Upper lobe of left lung (tissue), 6 donors: Measurements from ENCODE around the gene ANO6. TPM values are rescaled to one million over a fixed set of nuclear protein-coding genes. Genes with fewer than 3 reads are reported as not detected.
"Not testable (repeated sequence)": the region's sequence is repeated elsewhere in the genome, so short reads cannot be mapped to it uniquely, and the experiment has no call there.

Experiments
- ATAC-seq, 2 donors: fragments of 200-7000 bp; cut with Tn5 transposase; one replicate each; pipeline ENCODE4 v1.9.1; 2022; ENCODE audit warnings: mild to moderate bottlenecking in 2 of 2, moderate library complexity in 2 of 2; ENCODE audit not compliant: low FRiP score in 2 of 2
- DNase-seq, 2 donors: peaks; one replicate each; pipeline ENCODE4 v3.0.0-alpha.2; 2019 to 2020
- H3K27ac ChIP-seq, 4 donors: fragments of 200-600 bp; sonication (generic); one replicate each; pipeline ENCODE4 v1.5.1; 2016 to 2019
- H3K27me3 ChIP-seq, 4 donors: fragments of 200-600 bp; sonication (generic); one replicate each; pipeline ENCODE4 v1.5.1; 2017 to 2019
- H3K36me3 ChIP-seq, 4 donors: fragments of 200-600 bp; sonication (generic); one replicate each; pipeline ENCODE4 v1.5.1; 2016 to 2019
- H3K4me1 ChIP-seq, 4 donors: fragments of 200-600 bp; sonication (generic); one replicate each; pipeline ENCODE4 v1.5.1; 2018 to 2019
- H3K4me3 ChIP-seq, 4 donors: fragments of 200-600 bp; sonication (generic); one replicate each; pipeline ENCODE4 v1.5.1; 2017 to 2019; ENCODE audit warnings: mild to moderate bottlenecking in 2 of 4, moderate library complexity in 1 of 4
- H3K9me3 ChIP-seq, 4 donors: fragments of 200-600 bp; sonication (generic); one replicate each; pipeline ENCODE4 v1.5.1; 2018 to 2019
- EP300 ChIP-seq, 4 donors: sonication (generic); formaldehyde crosslinking; IDR thresholded peaks; one replicate each; pipeline ENCODE4 v1.5.1; 2017; ENCODE audit warnings: antibody characterized with exemption in 4 of 4, control low read depth in 2 of 4
- POLR2A ChIP-seq, 4 donors: fragments of 450-650 bp; IDR thresholded peaks; one replicate each; pipeline ENCODE4 v1.5.1; 2016 to 2017; ENCODE audit warnings: antibody characterized with exemption in 4 of 4, mild to moderate bottlenecking in 2 of 4
- POLR2AphosphoS5 ChIP-seq, 2 donors: sonication (generic); formaldehyde crosslinking; IDR thresholded peaks; one replicate each; pipeline ENCODE4 v1.5.1; 2017; ENCODE audit warnings: antibody characterized with exemption in 2 of 2
- WGBS, 2 donors: methylation state at CpG; one replicate each; pipeline ENCODE4 v1.1.5; 2017 to 2018; 5-methylcytosine and 5-hydroxymethylcytosine counted together
- total RNA-seq, 6 donors: library from RNA; depleted of rRNA in 4 of 6; stranded (reverse); fragments of >200 nt in 4 of 6; gene quantifications; one replicate each; pipeline versions ENCODE4 v1.1.0 to v1.2.1, GENCODE V29; 2016 to 2021
- TF ChIP-seq, protein P1 (sequence below), 6 experiments: fragments of 450-650 bp in 4 of 6; fragments of 200-600 bp in 2 of 6; sonication (generic) in 2 of 6; IDR thresholded peaks; one replicate each; pipeline ENCODE4 v1.5.1; 2016 to 2019; ENCODE audit warnings: antibody characterized with exemption in 6 of 6
- donor health status: DM: no; HTN: no; CAD: no; lungs with moderate emphysema.
- donor health status: DM: no; HTN: yes; CAD: no; lungs with severe emphysema.

The ANO6 gene
- total RNA-seq, 6 donors from 2014 or later = 26.2 to 83.7 (median 57.9) TPM

DNA sequence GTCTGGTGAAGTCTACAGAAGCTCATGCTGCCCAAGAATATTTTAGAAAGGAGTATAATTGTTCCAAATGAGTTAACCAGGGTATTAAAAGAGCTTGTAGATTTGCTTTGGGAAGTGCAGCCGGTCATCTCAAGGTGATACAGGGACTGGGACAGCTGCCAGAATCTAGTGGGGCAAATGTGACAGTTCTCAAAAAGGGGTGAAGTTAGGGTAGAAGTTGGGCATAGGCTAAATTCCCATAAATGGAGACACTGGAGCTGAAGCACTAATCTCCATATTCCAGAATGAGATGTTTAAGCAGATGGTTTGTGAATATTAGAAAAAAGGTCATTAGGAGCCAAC, 94.7 kb downstream of the ANO6 start:
- ATAC-seq (no peak), DNase-seq (no peak)
- peaks cover 0 to 7% (median 6%) of the 10 kb centered on the region in 4 donors for H3K4me1 ChIP-seq
- H3K27me3 ChIP-seq = no peaks in the 10 kb centered on the region
- 62 to 71% methylated on average over 1 of the region's 1 CpG for WGBS, 2 donors
- H3K9me3 ChIP-seq = no peaks in the 10 kb centered on the region
- H3K4me3 ChIP-seq = no peak overlapping the region
- H3K27ac ChIP-seq = peak overlapping the region in 3 of 4 donors; percentile 3 to 32 (median 12)
- no peaks in the 10 kb centered on the region for H3K36me3 ChIP-seq
- TF ChIP-seq, protein P1, sequence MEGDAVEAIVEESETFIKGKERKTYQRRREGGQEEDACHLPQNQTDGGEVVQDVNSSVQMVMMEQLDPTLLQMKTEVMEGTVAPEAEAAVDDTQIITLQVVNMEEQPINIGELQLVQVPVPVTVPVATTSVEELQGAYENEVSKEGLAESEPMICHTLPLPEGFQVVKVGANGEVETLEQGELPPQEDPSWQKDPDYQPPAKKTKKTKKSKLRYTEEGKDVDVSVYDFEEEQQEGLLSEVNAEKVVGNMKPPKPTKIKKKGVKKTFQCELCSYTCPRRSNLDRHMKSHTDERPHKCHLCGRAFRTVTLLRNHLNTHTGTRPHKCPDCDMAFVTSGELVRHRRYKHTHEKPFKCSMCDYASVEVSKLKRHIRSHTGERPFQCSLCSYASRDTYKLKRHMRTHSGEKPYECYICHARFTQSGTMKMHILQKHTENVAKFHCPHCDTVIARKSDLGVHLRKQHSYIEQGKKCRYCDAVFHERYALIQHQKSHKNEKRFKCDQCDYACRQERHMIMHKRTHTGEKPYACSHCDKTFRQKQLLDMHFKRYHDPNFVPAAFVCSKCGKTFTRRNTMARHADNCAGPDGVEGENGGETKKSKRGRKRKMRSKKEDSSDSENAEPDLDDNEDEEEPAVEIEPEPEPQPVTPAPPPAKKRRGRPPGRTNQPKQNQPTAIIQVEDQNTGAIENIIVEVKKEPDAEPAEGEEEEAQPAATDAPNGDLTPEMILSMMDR (IDR thresholded peaks at IDR 0.05) = no peak
- no peak for TF ChIP-seq POLR2AphosphoS5 (IDR thresholded peaks at IDR 0.05)
- no peak for TF ChIP-seq POLR2A (IDR thresholded peaks at IDR 0.05)

DNA sequence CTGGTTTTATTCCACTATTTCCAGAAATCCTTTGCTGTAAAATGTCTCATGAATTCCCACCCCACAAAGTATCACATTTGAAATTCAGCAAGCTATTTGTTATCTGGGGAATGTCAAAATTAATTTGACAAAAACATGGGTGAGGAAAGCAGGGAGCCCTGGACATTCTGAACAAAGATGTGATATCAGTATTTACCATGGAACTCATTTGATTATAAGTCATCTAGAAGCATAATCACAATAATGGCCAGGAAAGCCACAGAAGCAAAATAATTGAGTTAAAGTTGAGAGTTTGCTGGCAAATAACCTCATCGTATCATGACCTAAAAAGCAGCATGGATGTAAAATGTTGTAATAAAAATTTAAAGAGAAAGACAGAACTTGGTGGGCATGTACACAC, 96.1 kb downstream of the ANO6 start:
- DNase-seq = no peak
- H3K27ac ChIP-seq = no peak overlapping the region
- H3K36me3 ChIP-seq = no peaks in the 10 kb centered on the region
- no peak for TF ChIP-seq POLR2A (IDR thresholded peaks at IDR 0.05)
- TF ChIP-seq POLR2AphosphoS5 (IDR thresholded peaks at IDR 0.05) = no peak
- no peak for TF ChIP-seq EP300 (IDR thresholded peaks at IDR 0.05)
- TF ChIP-seq, protein P1 (IDR thresholded peaks at IDR 0.05) = no peak
- H3K4me3 ChIP-seq = no peak overlapping the region
- H3K9me3 ChIP-seq = no peaks in the 10 kb centered on the region
- ATAC-seq = no peak
- 86% methylated on average over 1 of the region's 1 CpG for WGBS, 2 donors
- H3K27me3 ChIP-seq = no peaks in the 10 kb centered on the region
- peaks cover 0 to 7% (median 6%) of the 10 kb centered on the region in 4 donors for H3K4me1 ChIP-seq

- no peaks in the 10 kb centered on the region for H3K36me3 ChIP-seq
- H3K4me3 ChIP-seq = no peak overlapping the region
- peaks cover 0 to 5% (median 3%) of the 10 kb centered on the region in 4 donors for H3K4me1 ChIP-seq
- WGBS, 2 donors = 94 to 100% methylated on average over 1 of the region's 1 CpG
- TF ChIP-seq, protein P1 (IDR thresholded peaks at IDR 0.05) = no peak
- TF ChIP-seq POLR2AphosphoS5 (IDR thresholded peaks at IDR 0.05) = no peak
- no peak for TF ChIP-seq EP300 (IDR thresholded peaks at IDR 0.05)
- no peak for TF ChIP-seq POLR2A (IDR thresholded peaks at IDR 0.05)
- no peaks in the 10 kb centered on the region for H3K9me3 ChIP-seq
- no peak overlapping the region for H3K27ac ChIP-seq
- no peak for ATAC-seq
- DNase-seq = no peak
- H3K27me3 ChIP-seq = no peaks in the 10 kb centered on the region
Measured at GRCh38 chr12:45314770-45315169, 98.9 kb downstream of the ANO6 start.

- DNase-seq (no peak), ATAC-seq (no peak)
- H3K27me3 ChIP-seq = no peaks in the 10 kb centered on the region
- no peak overlapping the region for H3K27ac ChIP-seq
- WGBS, 2 donors = 90 to 93% methylated on average over 4 of the region's 4 CpGs
- no peak for TF ChIP-seq POLR2A (IDR thresholded peaks at IDR 0.05)
- no peak for TF ChIP-seq EP300 (IDR thresholded peaks at IDR 0.05)
- TF ChIP-seq POLR2AphosphoS5 (IDR thresholded peaks at IDR 0.05) = no peak
- TF ChIP-seq, protein P1 (IDR thresholded peaks at IDR 0.05) = no peak
- H3K36me3 ChIP-seq = no peaks in the 10 kb centered on the region
- no peak overlapping the region for H3K4me3 ChIP-seq
- H3K9me3 ChIP-seq = no peaks in the 10 kb centered on the region
- no peaks in the 10 kb centered on the region for H3K4me1 ChIP-seq
Measured at GRCh38 chr12:45315462-45315861, 99.6 kb downstream of the ANO6 start.

DNA sequence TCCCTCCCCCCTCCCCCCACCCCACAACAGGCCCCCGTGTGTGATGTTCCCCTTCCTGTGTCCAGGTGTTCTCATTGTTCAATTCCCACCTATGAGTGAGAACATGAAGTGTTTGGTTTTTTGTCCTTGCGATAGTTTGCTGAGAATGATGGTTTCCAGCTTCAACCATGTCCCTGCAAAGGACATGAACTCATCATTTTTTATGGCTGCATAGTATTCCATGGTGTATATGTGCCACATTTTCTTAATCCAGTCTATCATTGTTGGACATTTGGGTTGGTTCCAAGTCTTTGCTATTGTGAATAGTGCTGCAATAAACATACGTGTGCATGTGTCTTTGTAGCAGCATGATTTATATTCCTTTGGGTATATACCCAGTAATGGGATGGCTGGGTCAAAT, 101.4 kb downstream of the ANO6 start:
- not testable (repeated sequence) for ATAC-seq

More for the DNA sequence above, 101.4 kb downstream of the ANO6 start:
- H3K27me3 ChIP-seq, H3K9me3 ChIP-seq, H3K4me3 ChIP-seq, H3K27ac ChIP-seq, DNase-seq, H3K4me1 ChIP-seq, H3K36me3 ChIP-seq: not testable (repeated sequence)
- WGBS, 2 donors = 100% methylated on average over 1 to 2 of the region's 3 CpGs
